Measurements from ENCODE around the gene FANK1.

DNA sequence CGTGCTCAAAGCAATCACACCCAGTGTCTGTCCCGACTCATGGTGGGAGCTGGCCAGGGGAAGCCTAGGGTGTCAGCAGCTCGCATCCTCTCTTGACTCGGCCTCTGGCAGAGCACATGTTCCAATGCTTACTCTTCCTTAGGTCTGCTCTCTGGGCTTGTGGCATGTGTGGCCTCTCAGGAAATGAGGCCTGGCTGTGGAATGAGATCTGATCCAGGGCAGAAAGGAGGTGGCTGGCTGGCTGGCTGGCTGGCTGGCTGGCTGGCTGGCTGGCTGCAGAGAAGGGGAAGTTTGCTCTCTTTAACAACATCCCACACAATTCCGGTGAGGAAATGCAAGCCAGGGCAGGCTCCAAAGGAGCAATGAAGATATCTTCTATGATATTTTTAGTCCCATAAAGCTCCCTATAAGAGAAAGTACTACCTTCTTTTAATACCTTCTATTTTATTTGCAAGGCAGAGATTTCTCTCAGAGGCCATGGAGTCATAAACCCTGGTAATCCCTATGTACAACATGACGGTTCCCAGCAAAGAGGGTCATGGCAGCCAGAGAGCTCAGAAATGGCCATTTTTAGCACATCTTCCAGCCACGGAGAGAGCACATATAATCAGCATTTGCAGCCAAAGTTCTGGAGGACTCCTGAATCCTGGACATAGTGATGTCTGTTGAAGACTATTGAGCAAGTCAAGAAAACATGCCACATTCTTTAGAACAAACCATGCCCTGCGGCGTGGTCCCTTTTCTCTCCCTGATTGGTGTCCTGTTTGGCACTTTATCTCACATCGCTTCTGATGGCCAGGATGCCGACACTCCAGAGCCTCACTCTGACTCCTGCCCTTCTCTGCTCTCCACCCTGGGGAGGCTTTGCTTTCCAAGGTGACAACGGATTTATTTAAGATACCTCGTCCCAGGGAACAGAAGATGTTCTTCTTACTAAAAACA is 153.7 kb downstream of the FANK1 start:
- TF ChIP-seq, protein P1, sequence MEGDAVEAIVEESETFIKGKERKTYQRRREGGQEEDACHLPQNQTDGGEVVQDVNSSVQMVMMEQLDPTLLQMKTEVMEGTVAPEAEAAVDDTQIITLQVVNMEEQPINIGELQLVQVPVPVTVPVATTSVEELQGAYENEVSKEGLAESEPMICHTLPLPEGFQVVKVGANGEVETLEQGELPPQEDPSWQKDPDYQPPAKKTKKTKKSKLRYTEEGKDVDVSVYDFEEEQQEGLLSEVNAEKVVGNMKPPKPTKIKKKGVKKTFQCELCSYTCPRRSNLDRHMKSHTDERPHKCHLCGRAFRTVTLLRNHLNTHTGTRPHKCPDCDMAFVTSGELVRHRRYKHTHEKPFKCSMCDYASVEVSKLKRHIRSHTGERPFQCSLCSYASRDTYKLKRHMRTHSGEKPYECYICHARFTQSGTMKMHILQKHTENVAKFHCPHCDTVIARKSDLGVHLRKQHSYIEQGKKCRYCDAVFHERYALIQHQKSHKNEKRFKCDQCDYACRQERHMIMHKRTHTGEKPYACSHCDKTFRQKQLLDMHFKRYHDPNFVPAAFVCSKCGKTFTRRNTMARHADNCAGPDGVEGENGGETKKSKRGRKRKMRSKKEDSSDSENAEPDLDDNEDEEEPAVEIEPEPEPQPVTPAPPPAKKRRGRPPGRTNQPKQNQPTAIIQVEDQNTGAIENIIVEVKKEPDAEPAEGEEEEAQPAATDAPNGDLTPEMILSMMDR (IDR thresholded peaks at IDR 0.05) = no peak
- TF ChIP-seq POLR2A (IDR thresholded peaks at IDR 0.05) = no peak

Data from heart left ventricle (tissue), 13 donors.